ES-I3 (cell line): ENCODE measurements around the gene JAK2.
"Not testable (repeated sequence)": the region's sequence is repeated elsewhere in the genome, so short reads cannot be mapped to it uniquely, and the experiment has no call there.

Experiments
- H3K36me3 ChIP-seq: 2 replicates; pipeline ENCODE4 v1.6.1; 2013; ENCODE audit warnings: mild to moderate bottlenecking, low read length, control low read depth, moderate library complexity; ENCODE audit not compliant: insufficient read depth
- H3K4me1 ChIP-seq: 2 replicates; pipeline ENCODE4 v1.6.1; 2013; ENCODE audit warnings: mild to moderate bottlenecking, control low read depth, low read length; ENCODE audit not compliant: insufficient read depth
- H3K9ac ChIP-seq: 2 replicates; pipeline ENCODE4 v1.6.1; 2013; ENCODE audit warnings: low read depth, mild to moderate bottlenecking, low read length, moderate library complexity
- H3K9me3 ChIP-seq: 2 replicates; pipeline ENCODE4 v1.6.1; 2013; ENCODE audit warnings: mild to moderate bottlenecking, low read length, moderate library complexity; ENCODE audit not compliant: control insufficient read depth, insufficient read depth

Gene JAK2

DNA sequence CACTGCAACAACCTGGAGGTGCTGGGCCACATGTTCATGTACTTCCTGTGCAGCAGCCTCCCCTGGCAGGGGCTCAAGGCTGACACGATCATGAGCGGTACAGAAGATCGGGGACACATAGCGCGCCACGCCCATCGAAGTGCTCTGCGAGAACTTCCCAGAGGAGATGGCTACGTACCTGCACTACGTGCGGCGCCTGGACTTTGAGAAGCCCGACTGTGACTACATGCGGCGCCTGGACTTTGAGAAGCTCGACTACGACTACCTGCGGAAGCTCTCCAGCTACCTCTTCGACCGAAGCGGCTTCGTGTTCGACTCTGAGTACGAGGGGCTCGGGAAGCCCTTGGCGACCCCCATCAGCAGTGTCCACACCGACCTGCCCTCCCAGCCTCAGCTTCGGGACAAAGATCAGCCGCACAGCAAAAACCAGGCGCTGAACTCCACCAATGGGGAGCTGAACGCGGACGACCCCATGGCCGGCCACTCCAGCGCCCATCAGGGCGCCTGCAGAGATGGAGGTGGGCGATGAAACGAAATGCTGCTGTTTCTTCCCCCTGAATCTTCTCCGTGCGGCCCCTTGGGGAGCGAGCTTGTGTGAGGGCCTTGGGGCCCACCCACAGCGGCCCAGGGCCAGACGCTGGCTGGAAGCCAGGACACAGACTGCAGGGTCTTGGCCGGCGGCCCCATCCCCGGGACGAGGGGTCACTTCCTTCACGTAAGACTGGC, 56.5 kb downstream of the JAK2 start:
- Histone ChIP-seq H3K36me3 (no peaks in the 10 kb centered on the region), H3K9me3 (no peaks in the 10 kb centered on the region; the same call in 1 of the 2 replicates), H3K4me1 (peaks cover 3% of the 10 kb centered on the region; the same call in 1 of the 2 replicates), H3K9ac (no peak overlapping the region)

DNA sequence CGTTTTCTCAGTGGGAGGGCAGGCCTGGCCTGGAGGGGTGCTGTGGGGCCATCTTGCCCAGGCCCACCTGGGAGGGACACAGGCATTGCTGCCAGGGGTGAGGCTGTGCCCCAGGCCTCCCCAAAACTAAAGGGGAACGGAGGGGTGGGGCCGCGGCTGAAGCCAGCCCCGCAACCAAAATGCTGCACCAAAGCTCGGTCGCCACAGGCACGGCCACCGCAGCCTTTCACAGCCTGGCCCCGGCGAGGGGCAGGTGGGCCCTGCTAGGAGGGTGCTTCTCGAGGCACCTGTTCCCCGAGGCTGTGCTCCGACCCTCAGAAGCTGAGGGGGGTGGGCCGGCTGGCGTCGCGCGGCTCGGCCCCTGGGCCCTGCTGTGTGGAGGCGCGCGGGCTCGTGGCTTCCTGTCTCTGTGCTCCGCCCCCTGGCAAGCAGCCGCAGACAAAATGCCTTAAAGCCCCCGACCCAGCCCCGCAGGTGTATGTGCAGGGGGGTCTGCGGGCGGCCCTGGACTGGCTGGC, 57.6 kb downstream of the JAK2 start:
- H3K9me3 ChIP-seq = no peaks in the 10 kb centered on the region; the same call in 1 of the 2 replicates
- peak overlapping the region; percentile 11; the same call in 1 of the 2 replicates for H3K9ac ChIP-seq
- H3K4me1 ChIP-seq = peaks cover 3% of the 10 kb centered on the region; the same call in 1 of the 2 replicates
- no peaks in the 10 kb centered on the region for H3K36me3 ChIP-seq

DNA sequence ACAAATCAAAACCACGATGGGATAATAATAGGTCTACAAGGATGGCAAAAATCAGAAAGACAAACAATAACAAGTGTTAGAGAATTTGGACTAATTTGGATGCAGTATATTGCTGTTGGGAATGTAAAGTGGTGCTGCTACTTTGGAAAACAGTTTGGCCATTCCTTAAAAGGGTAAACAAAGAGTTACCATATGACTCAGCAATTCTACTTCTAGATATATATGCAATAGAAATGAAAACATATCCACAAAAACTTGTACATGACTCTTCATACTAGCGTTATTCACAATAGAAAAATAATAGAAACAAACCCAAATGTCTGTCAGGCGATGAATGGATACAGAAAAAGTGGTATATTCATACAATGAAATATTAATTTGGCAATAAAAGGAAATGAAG, 58.3 kb downstream of the JAK2 start:
- H3K36me3 ChIP-seq = no peaks in the 10 kb centered on the region
- H3K9me3 ChIP-seq = no peaks in the 10 kb centered on the region; the same call in 1 of the 2 replicates
- H3K9ac ChIP-seq = no peak overlapping the region; the same call in 1 of the 2 replicates
- H3K4me1 ChIP-seq = peaks cover 3% of the 10 kb centered on the region; the same call in 1 of the 2 replicates

GRCh38 chr9:5044160-5044559, 59.1 kb downstream of the JAK2 start:
- Histone ChIP-seq H3K36me3 (no peaks in the 10 kb centered on the region), H3K4me1 (peaks cover 3% of the 10 kb centered on the region; the same call in 1 of the 2 replicates), H3K9me3 (no peaks in the 10 kb centered on the region; the same call in 1 of the 2 replicates), H3K9ac (no peak overlapping the region)

- Histone ChIP-seq H3K36me3 (no peaks in the 10 kb centered on the region), H3K9ac (no peak overlapping the region), H3K4me1 (no peaks in the 10 kb centered on the region), H3K9me3 (no peaks in the 10 kb centered on the region)
Measured at GRCh38 chr9:5052838-5053237, 67.8 kb downstream of the JAK2 start.

GRCh38 chr9:5062631-5063030, 77.6 kb downstream of the JAK2 start:
- H3K36me3 ChIP-seq = no peaks in the 10 kb centered on the region
- H3K9ac ChIP-seq = no peak overlapping the region
- H3K9me3 ChIP-seq = no peaks in the 10 kb centered on the region
- H3K4me1 ChIP-seq = no peaks in the 10 kb centered on the region

GRCh38 chr9:5072871-5073270, 87.8 kb downstream of the JAK2 start:
- Histone ChIP-seq H3K9me3 (no peaks in the 10 kb centered on the region), H3K4me1 (no peaks in the 10 kb centered on the region), H3K9ac (no peak overlapping the region), H3K36me3 (no peaks in the 10 kb centered on the region)

- H3K9me3 ChIP-seq = no peaks in the 10 kb centered on the region
- no peaks in the 10 kb centered on the region for H3K36me3 ChIP-seq
Measured at GRCh38 chr9:5073701-5074100, 88.6 kb downstream of the JAK2 start.

GRCh38 chr9:5085993-5086392, 100.9 kb downstream of the JAK2 start:
- no peaks in the 10 kb centered on the region for H3K36me3 ChIP-seq
- H3K9ac ChIP-seq = no peak overlapping the region
- H3K4me1 ChIP-seq = no peaks in the 10 kb centered on the region
- H3K9me3 ChIP-seq = no peaks in the 10 kb centered on the region

More at GRCh38 chr9:5073701-5074100, 88.6 kb downstream of the JAK2 start:
- H3K9ac ChIP-seq = no peak overlapping the region
- H3K4me1 ChIP-seq = no peaks in the 10 kb centered on the region

DNA sequence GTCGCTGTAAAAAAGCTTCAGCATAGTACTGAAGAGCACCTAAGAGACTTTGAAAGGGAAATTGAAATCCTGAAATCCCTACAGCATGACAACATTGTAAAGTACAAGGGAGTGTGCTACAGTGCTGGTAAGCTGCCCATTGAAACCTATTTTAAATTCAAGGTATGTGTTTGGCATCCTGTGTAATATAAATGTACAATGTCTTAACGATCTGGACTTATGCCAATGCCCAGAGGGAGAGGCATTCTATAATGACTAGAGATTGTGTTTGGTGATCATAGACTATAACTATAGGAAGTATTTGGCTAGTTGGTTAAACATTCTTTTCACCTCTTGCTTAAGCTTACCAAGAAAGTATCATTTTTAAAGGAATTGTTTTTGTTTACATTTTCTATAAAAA, 104.7 kb downstream of the JAK2 start:
- Histone ChIP-seq H3K36me3 (no peaks in the 10 kb centered on the region), H3K9me3 (no peaks in the 10 kb centered on the region), H3K4me1 (no peaks in the 10 kb centered on the region), H3K9ac (no peak overlapping the region)

DNA sequence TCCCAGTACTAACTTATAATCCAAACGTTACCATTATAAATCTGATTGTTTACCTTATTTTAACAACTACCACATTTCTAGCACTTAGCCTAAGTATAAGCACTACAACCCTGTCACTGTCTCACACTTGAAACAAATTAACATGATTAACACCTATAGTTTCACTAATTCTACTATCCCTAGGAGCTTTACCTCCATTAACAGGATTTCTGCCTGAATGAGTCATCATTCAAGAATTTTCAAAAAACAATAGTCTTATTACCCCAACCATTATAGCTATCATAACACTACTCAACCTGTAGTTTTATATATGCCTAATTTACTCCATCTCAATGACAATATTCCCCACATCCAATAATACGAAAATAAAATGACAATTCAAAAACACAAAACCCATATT, 110.7 kb downstream of the JAK2 start:
- Histone ChIP-seq H3K4me1 (no peaks in the 10 kb centered on the region), H3K36me3 (no peaks in the 10 kb centered on the region), H3K9me3 (no peaks in the 10 kb centered on the region), H3K9ac (no peak overlapping the region)

GRCh38 chr9:5099466-5099865, 114.4 kb downstream of the JAK2 start:
- H3K36me3 ChIP-seq = no peaks in the 10 kb centered on the region
- H3K9me3 ChIP-seq = no peaks in the 10 kb centered on the region
- no peak overlapping the region for H3K9ac ChIP-seq
- no peaks in the 10 kb centered on the region for H3K4me1 ChIP-seq

GRCh38 chr9:5101127-5101526, 116.1 kb downstream of the JAK2 start:
- not testable (repeated sequence) for H3K9ac ChIP-seq, H3K36me3 ChIP-seq, H3K4me1 ChIP-seq, H3K9me3 ChIP-seq

DNA sequence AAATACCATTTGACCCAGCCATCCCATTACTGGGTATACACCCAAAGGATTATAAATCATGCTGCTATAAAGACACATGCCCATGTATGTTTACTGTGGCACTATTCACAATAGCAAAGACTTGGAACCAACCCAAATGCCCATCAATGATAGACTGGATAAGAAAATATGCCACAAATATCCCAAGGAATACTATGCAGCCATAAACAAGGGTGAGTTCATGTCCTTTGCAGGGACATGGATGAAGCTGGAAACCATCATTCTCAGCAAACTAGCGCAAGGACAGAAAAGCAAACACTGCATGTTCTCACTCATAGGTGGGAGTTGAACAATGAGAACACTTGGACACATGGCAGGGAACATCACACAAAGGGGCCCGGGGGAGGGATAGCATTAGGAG, 121.4 kb downstream of the JAK2 start:
- H3K9ac ChIP-seq, H3K4me1 ChIP-seq, H3K9me3 ChIP-seq, H3K36me3 ChIP-seq: not testable (repeated sequence)
